SK-N-SH (cell line): ENCODE results near the gene CMTM8. TPM values are rescaled to one million over a fixed set of nuclear protein-coding genes. Genes with fewer than 3 reads are reported as not detected.

ENCODE experiments used
- CTCF ChIA-PET: fragments of 300-600, 350-600 bp; formaldehyde crosslinking; extraction: SDS; loops from one replicate; lab custom pipeline; 2021; lab: Yijun Ruan, JAX
- POLR2A ChIA-PET: fragments of 350-600 bp; sonication (Branson Sonifier 250); formaldehyde crosslinking; extraction: SDS; loops from one replicate; lab custom pipeline; 2020; ENCODE audit warnings: antibody characterized with exemption, inconsistent platforms; lab: Yijun Ruan, JAX
- DNase-seq: peaks from one replicate; pipeline ENCODE4 v3.0.0; 2012
- H2AFZ ChIP-seq: fragments of 200-600 bp; sonication (generic); 2 replicates; pipeline ENCODE4 v1.8.1; 2016; ENCODE audit warnings: antibody characterized with exemption, mild to moderate bottlenecking, low read depth
- H3F3A ChIP-seq: fragments of 200-600 bp; sonication (generic); replicated peaks from 2 replicates; pipeline ENCODE3; 2016; ENCODE audit warnings: antibody characterized with exemption, mild to moderate bottlenecking; ENCODE audit not compliant: insufficient read depth
- H3K27ac ChIP-seq, 2 experiments: fragments of 200-500 bp in 1 of 2; fragments of 200-600 bp in 1 of 2; sonication (Bioruptor generic) in 1 of 2; sonication (generic), shearing (Covaris generic) in 1 of 2; 2 replicates each; pipeline versions ENCODE4 v1.5.1 to v1.6.1; 2014 to 2016; ENCODE audit warnings: low read depth in 2 of 2, inconsistent platforms in 1 of 2, low read length in 1 of 2, mild to moderate bottlenecking in 1 of 2, mixed read lengths in 1 of 2
- H3K27me3 ChIP-seq: fragments of 200-600 bp; sonication (generic), shearing (Covaris generic); 2 replicates; pipeline ENCODE4 v1.6.1; 2016; ENCODE audit warnings: mixed run types; ENCODE audit not compliant: insufficient read depth
- H3K36me3 ChIP-seq, 2 experiments: fragments of 200-500 bp in 1 of 2; fragments of 200-600 bp in 1 of 2; sonication (Bioruptor generic) in 1 of 2; sonication (generic) in 1 of 2; replicated peaks in 1 of 2; 2 replicates each; pipeline versions ENCODE3 to v1.5.1; 2014 to 2016; ENCODE audit warnings: low read length in 1 of 2, mild to moderate bottlenecking in 1 of 2; ENCODE audit not compliant: insufficient read depth in 2 of 2, control insufficient read depth in 1 of 2
- H3K4me1 ChIP-seq, 2 experiments: fragments of 200-500 bp in 1 of 2; fragments of 200-600 bp in 1 of 2; sonication (Bioruptor generic) in 1 of 2; sonication (generic), shearing (Covaris generic) in 1 of 2; 2 replicates each; pipeline versions ENCODE4 v1.5.1 to v1.6.1; 2014 to 2016; ENCODE audit warnings: low read depth in 1 of 2, low read length in 1 of 2, mixed run types in 1 of 2; ENCODE audit not compliant: insufficient read depth in 2 of 2, control insufficient read depth in 1 of 2
- H3K4me2 ChIP-seq: fragments of 200-600 bp; sonication (generic), shearing (Covaris generic); 2 replicates; pipeline ENCODE4 v1.6.1; 2017; ENCODE audit warnings: mixed run types
- H3K4me3 ChIP-seq, 2 experiments: fragments of 200-500 bp in 1 of 2; fragments of 200-600 bp in 1 of 2; sonication (Bioruptor generic) in 1 of 2; sonication (generic), shearing (Covaris generic) in 1 of 2; 2 replicates each; pipeline versions ENCODE4 v1.5.1 to v1.8.1; 2014 to 2016; ENCODE audit warnings: low read depth in 2 of 2, inconsistent platforms in 1 of 2, low read length in 1 of 2, mild to moderate bottlenecking in 1 of 2, mixed read lengths in 1 of 2, moderate library complexity in 1 of 2
- H3K79me2 ChIP-seq: fragments of 200-600 bp; sonication (generic); 2 replicates; pipeline ENCODE4 v1.8.1; 2017; ENCODE audit warnings: mild to moderate bottlenecking; ENCODE audit not compliant: insufficient read depth
- H3K9ac ChIP-seq: fragments of 200-600 bp; sonication (generic); 2 replicates; pipeline ENCODE4 v1.6.1; 2017; ENCODE audit warnings: mixed run types
- H3K9me2 ChIP-seq: fragments of 200-600 bp; sonication (generic); 2 replicates; pipeline ENCODE4 v1.6.1; 2017; ENCODE audit warnings: mixed run types
- H3K9me3 ChIP-seq: fragments of 200-600 bp; sonication (generic); 2 replicates; pipeline ENCODE4 v1.6.1; 2017; ENCODE audit warnings: mixed run types, mild to moderate bottlenecking, moderate library complexity
- H4K20me1 ChIP-seq: fragments of 200-600 bp; sonication (generic); 2 replicates; pipeline ENCODE4 v1.6.1; 2017; ENCODE audit warnings: mild to moderate bottlenecking, mixed run types; ENCODE audit not compliant: insufficient read depth
- ELF1 ChIP-seq: IDR thresholded peaks from 2 replicates; pipeline ENCODE4 v1.4.0; 2012
- EZH2phosphoT487 ChIP-seq: fragments of 200-600 bp; sonication (generic); IDR thresholded peaks from 2 replicates; pipeline ENCODE4 v1.6.1; 2017; ENCODE audit warnings: low read depth, mixed run types, mild to moderate bottlenecking, antibody characterized with exemption, moderate library complexity, borderline replicate concordance
- FOSL2 ChIP-seq: IDR thresholded peaks from 2 replicates; pipeline ENCODE4 v1.4.0; 2012; ENCODE audit warnings: low read depth, mild to moderate bottlenecking, moderate library complexity, borderline replicate concordance
- FOXJ3 ChIP-seq: sonication (generic); formaldehyde crosslinking; IDR thresholded peaks from 2 replicates; pipeline ENCODE4 v1.5.1; 2020; ENCODE audit warnings: mild to moderate bottlenecking, missing genetic modification reagents
- FOXM1 ChIP-seq: IDR thresholded peaks from 2 replicates; pipeline ENCODE4 v1.4.0; 2012; ENCODE audit warnings: low read depth, mild to moderate bottlenecking
- GABPA ChIP-seq: IDR thresholded peaks from 2 replicates; pipeline ENCODE4 v1.4.0; 2012; ENCODE audit warnings: low read depth, mild to moderate bottlenecking
- GATA2 ChIP-seq: sonication (generic); formaldehyde crosslinking; IDR thresholded peaks from 2 replicates; pipeline ENCODE4 v1.5.0; 2020; ENCODE audit warnings: mild to moderate bottlenecking, missing genetic modification reagents
- JUND ChIP-seq: IDR thresholded peaks from 2 replicates; pipeline ENCODE4 v1.4.0; 2012
- MAX ChIP-seq: IDR thresholded peaks from 2 replicates; pipeline ENCODE4 v1.4.0; 2012; ENCODE audit warnings: low read depth
- MEF2A ChIP-seq: IDR thresholded peaks from 2 replicates; pipeline ENCODE4 v1.4.0; 2012; ENCODE audit warnings: low read depth, borderline replicate concordance
- MXI1 ChIP-seq: IDR thresholded peaks from 2 replicates; pipeline ENCODE4 v1.6.1; 2012; ENCODE audit warnings: mild to moderate bottlenecking, low read depth, low read length, improper control_type of control experiment
- NFIC ChIP-seq: IDR thresholded peaks from 2 replicates; pipeline ENCODE4 v1.4.0; 2012; ENCODE audit warnings: borderline replicate concordance
- RAD21 ChIP-seq: IDR thresholded peaks from 2 replicates; pipeline ENCODE4 v1.6.1; 2012; ENCODE audit warnings: mild to moderate bottlenecking, low read length
- RCOR1 ChIP-seq: fragments of 150-350 bp; IDR thresholded peaks from 2 replicates; pipeline ENCODE4 v1.6.1; 2017; ENCODE audit warnings: antibody characterized with exemption, low read length
- REST ChIP-seq: IDR thresholded peaks from 2 replicates; pipeline ENCODE4 v1.6.1; 2012; ENCODE audit warnings: mild to moderate bottlenecking, low read depth, low read length, moderate library complexity
- RFX5 ChIP-seq: IDR thresholded peaks from 2 replicates; pipeline ENCODE4 v1.6.1; 2012; ENCODE audit warnings: mild to moderate bottlenecking, improper control_type of control experiment, low read length
- SIN3A ChIP-seq: IDR thresholded peaks from 2 replicates; pipeline ENCODE4 v1.6.1; 2012; ENCODE audit warnings: low read depth, mild to moderate bottlenecking, low read length, moderate library complexity, borderline replicate concordance
- TAF1 ChIP-seq: IDR thresholded peaks from 2 replicates; pipeline ENCODE4 v1.6.1; 2012; ENCODE audit warnings: low read depth, mild to moderate bottlenecking, low read length, moderate library complexity, borderline replicate concordance
- TEAD4 ChIP-seq: IDR thresholded peaks from 2 replicates; pipeline ENCODE4 v1.4.0; 2012; ENCODE audit warnings: mild to moderate bottlenecking, borderline replicate concordance; ENCODE audit not compliant: insufficient read depth
- USF1 ChIP-seq: IDR thresholded peaks from 2 replicates; pipeline ENCODE4 v1.4.0; 2012; ENCODE audit warnings: low read depth, borderline replicate concordance
- WGBS: methylation state at CpG from one replicate; pipeline ENCODE4 v1.1.6; 2017; ENCODE audit warnings: low lambda C conversion rate; 5-methylcytosine and 5-hydroxymethylcytosine counted together
- polyA plus RNA-seq, 3 experiments: library from polyadenylated mRNA; depleted of rRNA; stranded (reverse); fragments of >200 nt; gene quantifications; 2 replicates each; pipeline ENCODE4 v1.2.3, GENCODE V29; 2012

The CMTM8 gene
- polyA plus RNA-seq, 1 of the 3 experiments (the other 2 are of a cell fraction), result 9.7 TPM

- no peaks in the 10 kb centered on the region for H3K9me2 ChIP-seq
- H3F3A ChIP-seq, result no peaks in the 10 kb centered on the region
- no peaks in the 10 kb centered on the region; the same call in 1 of the 2 replicates for H3K79me2 ChIP-seq
- CTCF ChIA-PET, result no interaction called here
- H2AFZ ChIP-seq, result no peak overlapping the region
- no peak overlapping the region for H3K4me3 ChIP-seq
- H3K27me3 ChIP-seq, result no peaks in the 10 kb centered on the region
- peaks cover 0 to 5% of the 10 kb centered on the region in 2 experiments for H3K36me3 ChIP-seq
- 87% methylated on average over 3 of the region's 3 CpGs for WGBS
- POLR2A ChIA-PET, result no interaction called here
- H3K9me3 ChIP-seq, result peaks cover 14% of the 10 kb centered on the region; the same call in 1 of the 2 replicates
- H3K4me1 ChIP-seq, result no peaks in the 10 kb centered on the region
- no peak for DNase-seq
- no peak overlapping the region for H3K9ac ChIP-seq
- no peak for TF ChIP-seq MEF2A
- no peak for TF ChIP-seq MXI1
- TF ChIP-seq RFX5, result no peak
- TF ChIP-seq GABPA, result no peak
- TF ChIP-seq RCOR1, result no peak
- no peak for TF ChIP-seq EZH2phosphoT487
- TF ChIP-seq JUND, result no peak
- no peak for TF ChIP-seq RAD21
- no peak for TF ChIP-seq TAF1
- TF ChIP-seq TEAD4, result no peak
- TF ChIP-seq USF1, result no peak
- no peak for TF ChIP-seq SIN3A
- no peak for TF ChIP-seq FOSL2
- no peak for TF ChIP-seq NFIC
- no peak for TF ChIP-seq FOXJ3 (CRISPR knock-in tag)
- TF ChIP-seq ELF1, result no peak
- no peak for TF ChIP-seq REST
- TF ChIP-seq MAX, result no peak
- no peak for TF ChIP-seq GATA2
- no peak for TF ChIP-seq FOXM1
- TF ChIP-seq, all 33 proteins: peak for 0
- Histone ChIP-seq H3K4me2 (no peak overlapping the region), H3K27ac (no peak overlapping the region), H4K20me1 (no peaks in the 10 kb centered on the region)
Observed at GRCh38 chr3:32256206-32256605, 17.7 kb downstream of the CMTM8 start.
